Astrocyte of the hippocampus (primary cell): ENCODE data around the gene LSG1.

Source experiments
- DNase-seq: peaks from one replicate; pipeline ENCODE4 v3.0.0; 2011; ENCODE audit warnings: low read depth, low spot score

The LSG1 gene

DNA sequence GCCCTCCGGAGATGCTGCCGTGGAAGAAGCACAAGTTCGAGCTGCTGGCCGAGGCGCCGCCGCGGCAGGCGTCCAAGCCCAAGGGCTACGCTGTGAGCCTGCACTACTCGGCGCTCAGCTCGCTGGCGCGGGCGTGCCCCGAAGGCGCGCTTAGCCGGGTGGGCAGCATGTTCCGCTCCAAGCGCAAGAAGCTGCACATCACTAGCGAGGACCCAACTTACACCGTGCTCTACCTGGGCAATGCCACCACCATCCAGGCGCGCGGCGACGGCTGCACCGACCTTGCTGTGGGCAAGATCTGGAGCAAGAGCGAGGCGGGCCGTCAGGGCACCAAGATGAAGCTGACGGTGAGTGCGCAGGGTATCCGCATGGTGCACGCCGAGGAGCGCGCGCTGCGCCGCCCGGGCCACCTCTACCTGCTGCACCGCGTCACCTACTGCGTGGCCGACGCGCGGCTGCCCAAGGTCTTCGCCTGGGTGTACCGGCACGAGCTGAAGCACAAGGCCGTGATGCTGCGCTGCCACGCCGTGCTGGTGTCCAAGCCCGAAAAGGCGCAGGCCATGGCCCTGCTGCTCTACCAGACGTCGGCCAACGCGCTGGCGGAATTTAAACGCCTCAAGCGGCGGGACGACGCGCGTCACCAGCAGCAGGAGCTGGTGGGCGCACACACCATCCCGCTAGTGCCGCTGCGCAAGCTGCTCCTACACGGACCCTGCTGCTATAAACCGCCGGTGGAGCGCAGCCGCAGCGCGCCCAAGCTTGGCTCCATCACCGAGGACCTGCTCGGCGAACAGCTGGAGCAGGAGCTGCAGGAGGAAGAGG is 15.0 kb upstream of the LSG1 start:
- peak; percentile 81 for DNase-seq

DNA sequence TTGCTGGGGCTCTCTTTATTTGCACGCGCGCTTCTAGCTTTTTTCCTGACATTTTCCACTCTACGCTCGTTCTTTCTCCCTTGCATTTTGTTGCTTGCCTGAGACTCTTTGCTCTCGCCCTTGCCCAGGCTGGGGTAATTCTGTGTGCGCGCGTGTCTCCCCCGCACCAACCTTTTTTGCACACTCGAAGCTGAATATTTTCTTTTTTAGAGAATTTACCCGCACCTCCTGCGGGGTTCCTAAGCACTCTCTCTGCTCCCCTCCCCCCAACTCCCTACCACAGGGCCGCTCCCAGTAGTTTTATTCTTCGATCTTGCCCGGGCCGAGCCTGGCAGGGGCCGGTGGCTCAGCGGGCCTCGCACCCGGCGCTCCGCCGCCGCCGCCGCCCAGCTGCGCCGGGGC is 14.4 kb upstream of the LSG1 start:
- no peak for DNase-seq

GRCh38 chr3:194685718-194686413 is 13.9 kb upstream of the LSG1 start, which contains the start of gene FAM43A:
Gene FAM43A (plus strand): TSS chr3:194685883. CDS start chr3:194686827, 944 bp downstream.
- peak; percentile 97 for DNase-seq

- DNase-seq = no peak
Measured at GRCh38 chr3:194685065-194685717, 13.2 kb upstream of the LSG1 start.

- DNase-seq = peak; percentile 51
Measured at GRCh38 chr3:194683380-194683779, 11.4 kb upstream of the LSG1 start.

- DNase-seq = peak; percentile 93
Measured at GRCh38 chr3:194682694-194683310, 10.8 kb upstream of the LSG1 start.

GRCh38 chr3:194682189-194682693 is 10.2 kb upstream of the LSG1 start:
- DNase-seq = no peak

- DNase-seq = no peak
Measured at GRCh38 chr3:194680888-194681615, 9.1 kb upstream of the LSG1 start.

DNA sequence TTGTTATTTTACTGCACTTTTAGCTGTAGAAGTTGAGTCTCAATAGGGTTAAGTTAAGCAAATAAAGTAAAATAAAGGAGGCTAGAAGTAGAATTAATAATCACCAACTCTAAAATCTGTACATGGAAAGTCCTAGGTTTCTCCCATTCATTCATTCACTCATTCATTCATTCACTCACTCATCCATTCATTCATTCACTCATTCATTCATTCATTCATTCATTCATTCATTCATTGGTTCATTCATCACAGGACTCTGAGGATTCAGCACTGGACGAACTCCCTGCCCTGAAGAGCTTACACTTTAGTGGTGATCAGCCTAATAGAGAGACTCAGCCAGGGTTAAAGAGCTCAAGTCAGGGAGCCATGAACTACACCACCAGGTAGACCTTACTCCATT is 4.5 kb upstream of the LSG1 start:
- no peak for DNase-seq

DNA sequence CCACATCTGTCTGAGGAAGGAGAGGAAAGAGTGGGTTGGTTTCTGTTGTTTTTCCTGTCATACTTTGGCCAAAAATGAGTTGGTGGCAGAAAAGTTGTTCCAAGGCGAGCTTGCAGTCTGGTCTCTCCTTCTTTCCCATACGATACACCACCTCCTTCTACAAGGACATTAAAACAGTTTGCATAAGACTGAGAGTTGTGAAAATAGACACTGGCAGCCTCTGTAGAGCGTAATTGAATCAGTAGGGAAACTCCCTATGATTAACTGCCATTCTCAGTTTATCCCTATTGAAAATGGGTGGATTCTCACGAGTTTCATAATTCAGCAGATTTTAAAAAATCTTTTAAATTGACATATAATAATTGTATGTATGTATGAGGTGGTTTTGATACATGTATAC is 3.7 kb upstream of the LSG1 start:
- DNase-seq = no peak

DNA sequence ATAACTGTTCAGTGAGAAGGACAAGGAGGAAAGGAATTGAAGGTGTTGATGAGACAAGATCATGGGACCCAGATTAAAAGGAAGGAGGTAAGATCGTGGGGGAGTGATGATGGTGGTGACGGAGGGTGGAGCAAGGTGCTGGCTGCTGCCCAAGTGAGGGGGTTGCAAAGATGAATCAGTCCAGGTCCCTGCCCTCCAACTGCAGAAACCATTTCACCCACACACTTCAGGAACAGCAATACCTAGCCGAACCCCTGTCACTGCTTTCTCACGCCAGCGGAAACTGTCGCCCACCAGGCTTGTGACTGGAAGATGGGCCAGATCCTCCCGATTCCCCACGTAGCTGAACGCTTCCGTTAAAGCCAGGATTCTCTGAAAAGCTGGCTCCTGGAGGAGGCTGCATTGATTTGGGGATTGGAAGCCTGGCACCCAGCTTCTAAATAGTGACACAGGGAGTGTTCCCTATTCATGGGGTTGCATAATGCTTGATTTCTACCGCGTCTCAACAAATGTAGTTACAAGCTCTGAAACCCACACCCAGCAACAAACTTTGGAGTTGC is 3.2 kb upstream of the LSG1 start:
- no peak for DNase-seq

- DNase-seq = no peak
Measured at GRCh38 chr3:194673761-194674160, 1.8 kb upstream of the LSG1 start.

GRCh38 chr3:194672876-194673275 is 885 bp upstream of the LSG1 start:
- DNase-seq = no peak

- DNase-seq = peak; percentile 57
Measured at GRCh38 chr3:194671511-194671899, 486 bp downstream of the LSG1 start.

DNA sequence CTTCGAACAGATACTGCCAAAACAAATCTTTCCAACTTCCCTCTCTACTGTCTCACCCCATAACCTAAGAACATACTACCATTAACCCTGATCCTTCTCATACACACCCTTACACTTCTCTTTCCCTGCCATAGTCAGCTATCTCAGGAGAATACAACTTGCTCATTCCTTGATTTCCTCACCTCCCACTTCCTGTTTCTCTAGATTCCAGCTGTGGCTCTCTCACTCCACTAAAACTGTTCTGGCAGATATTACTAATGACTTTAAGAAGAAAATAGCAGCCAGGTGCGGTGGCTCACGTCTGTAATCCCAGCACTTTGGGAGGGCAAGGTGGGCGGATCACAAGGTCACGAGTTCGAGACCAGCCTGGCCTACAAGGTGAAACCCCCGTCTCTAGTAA is 4.6 kb downstream of the LSG1 start:
- DNase-seq = no peak

- no peak for DNase-seq
Measured at GRCh38 chr3:194664857-194665256, 7.1 kb downstream of the LSG1 start.

GRCh38 chr3:194661946-194662345 is 10.0 kb downstream of the LSG1 start:
- no peak for DNase-seq

GRCh38 chr3:194661374-194661773 is 10.6 kb downstream of the LSG1 start:
- no peak for DNase-seq

- no peak for DNase-seq
Measured at GRCh38 chr3:194659778-194660177, 12.2 kb downstream of the LSG1 start.

GRCh38 chr3:194658477-194659242 is 13.3 kb downstream of the LSG1 start:
- no peak for DNase-seq
